ENCODE measurements around the gene NCDN.

NCDN gene

DNA sequence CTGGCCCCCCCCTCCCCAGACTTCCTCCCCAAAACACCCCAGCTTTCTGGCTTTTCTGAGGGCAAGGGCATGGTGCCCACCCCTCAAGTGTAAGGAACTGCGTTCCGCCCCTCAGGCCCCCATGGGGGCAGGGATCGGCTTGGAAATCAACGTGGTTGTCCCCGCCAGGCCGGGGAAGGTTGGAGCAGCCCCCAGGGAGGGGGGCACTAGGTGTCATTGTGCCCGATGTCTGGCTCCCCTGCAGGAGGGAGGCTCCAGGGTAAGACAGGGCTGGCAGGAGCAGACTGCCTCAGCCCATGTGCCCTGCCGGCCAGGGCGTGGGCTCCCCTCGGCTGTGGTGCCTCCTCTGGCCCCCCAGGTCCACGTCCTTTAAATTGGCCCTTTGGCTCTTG lies 8.1 kb downstream of the NCDN start:
- no peak overlapping the region for H3K27ac ChIP-seq
- no peaks in the 10 kb centered on the region for H3K79me2 ChIP-seq
- H3K9ac ChIP-seq = no peak overlapping the region

DNA sequence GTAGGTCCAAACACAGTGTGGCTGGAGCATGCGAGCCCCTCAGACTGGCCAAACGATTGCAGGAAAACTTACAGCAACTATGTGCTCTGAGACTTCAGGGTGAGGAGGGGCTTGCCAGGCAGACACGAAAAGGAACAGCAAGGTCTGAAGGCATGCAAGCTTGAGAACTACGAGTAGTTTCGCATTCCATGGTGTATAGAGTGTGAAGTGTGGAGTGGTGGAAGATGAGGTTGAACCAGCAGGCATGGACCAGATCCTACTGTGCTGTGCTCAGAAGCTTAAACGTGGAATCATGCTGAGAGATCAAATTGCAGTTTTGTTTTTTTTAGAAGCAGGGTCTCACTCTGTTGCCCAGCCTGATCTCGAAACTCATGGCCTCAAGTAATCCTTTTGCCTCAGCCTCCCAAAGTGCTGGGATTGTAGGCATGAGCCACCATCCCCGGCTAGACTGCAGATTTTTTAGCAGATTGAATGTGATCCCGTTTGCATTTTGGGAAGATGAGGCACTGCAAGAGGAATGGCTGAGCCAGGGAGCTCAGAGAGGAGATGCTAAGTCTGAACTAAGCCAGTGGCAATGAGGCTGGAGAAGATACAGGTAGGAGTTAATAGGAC lies 10.5 kb downstream of the NCDN start:
- no peaks in the 10 kb centered on the region for H3K79me2 ChIP-seq
- H3K4me2 ChIP-seq (ENCODE audit: low read length) = no peak overlapping the region
- H3K27me3 ChIP-seq (ENCODE audit: control insufficient read depth, insufficient read depth, low read length) = no peaks in the 10 kb centered on the region
- H3K36me3 ChIP-seq (ENCODE audit: control insufficient read depth, insufficient read depth, low read length) = no peaks in the 10 kb centered on the region
- H3K9ac ChIP-seq = no peak overlapping the region
- H3K27ac ChIP-seq = no peak overlapping the region
- H3K4me3 ChIP-seq (ENCODE audit: low read depth, low read length) = no peak overlapping the region
- TF ChIP-seq, protein P1, sequence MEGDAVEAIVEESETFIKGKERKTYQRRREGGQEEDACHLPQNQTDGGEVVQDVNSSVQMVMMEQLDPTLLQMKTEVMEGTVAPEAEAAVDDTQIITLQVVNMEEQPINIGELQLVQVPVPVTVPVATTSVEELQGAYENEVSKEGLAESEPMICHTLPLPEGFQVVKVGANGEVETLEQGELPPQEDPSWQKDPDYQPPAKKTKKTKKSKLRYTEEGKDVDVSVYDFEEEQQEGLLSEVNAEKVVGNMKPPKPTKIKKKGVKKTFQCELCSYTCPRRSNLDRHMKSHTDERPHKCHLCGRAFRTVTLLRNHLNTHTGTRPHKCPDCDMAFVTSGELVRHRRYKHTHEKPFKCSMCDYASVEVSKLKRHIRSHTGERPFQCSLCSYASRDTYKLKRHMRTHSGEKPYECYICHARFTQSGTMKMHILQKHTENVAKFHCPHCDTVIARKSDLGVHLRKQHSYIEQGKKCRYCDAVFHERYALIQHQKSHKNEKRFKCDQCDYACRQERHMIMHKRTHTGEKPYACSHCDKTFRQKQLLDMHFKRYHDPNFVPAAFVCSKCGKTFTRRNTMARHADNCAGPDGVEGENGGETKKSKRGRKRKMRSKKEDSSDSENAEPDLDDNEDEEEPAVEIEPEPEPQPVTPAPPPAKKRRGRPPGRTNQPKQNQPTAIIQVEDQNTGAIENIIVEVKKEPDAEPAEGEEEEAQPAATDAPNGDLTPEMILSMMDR (IDR thresholded peaks at IDR 0.05) = no peak
- H2AFZ ChIP-seq = no peak overlapping the region
- H3K9me3 ChIP-seq (ENCODE audit: control insufficient read depth, low read length) = no peaks in the 10 kb centered on the region
- no peaks in the 10 kb centered on the region for H3K4me1 ChIP-seq

More for the DNA sequence above, 8.1 kb downstream of the NCDN start:
- H3K27me3 ChIP-seq (ENCODE audit: control insufficient read depth, insufficient read depth, low read length) = no peaks in the 10 kb centered on the region
- H3K36me3 ChIP-seq (ENCODE audit: control insufficient read depth, insufficient read depth, low read length) = no peaks in the 10 kb centered on the region
- H3K4me3 ChIP-seq (ENCODE audit: low read depth, low read length) = no peak overlapping the region
- H2AFZ ChIP-seq = no peak overlapping the region
- TF ChIP-seq, protein P1 (IDR thresholded peaks at IDR 0.05) = no peak
- no peaks in the 10 kb centered on the region for H3K4me1 ChIP-seq
- H3K9me3 ChIP-seq (ENCODE audit: control insufficient read depth, low read length) = no peaks in the 10 kb centered on the region
- no peak overlapping the region for H3K4me2 ChIP-seq (ENCODE audit: low read length)

DNA sequence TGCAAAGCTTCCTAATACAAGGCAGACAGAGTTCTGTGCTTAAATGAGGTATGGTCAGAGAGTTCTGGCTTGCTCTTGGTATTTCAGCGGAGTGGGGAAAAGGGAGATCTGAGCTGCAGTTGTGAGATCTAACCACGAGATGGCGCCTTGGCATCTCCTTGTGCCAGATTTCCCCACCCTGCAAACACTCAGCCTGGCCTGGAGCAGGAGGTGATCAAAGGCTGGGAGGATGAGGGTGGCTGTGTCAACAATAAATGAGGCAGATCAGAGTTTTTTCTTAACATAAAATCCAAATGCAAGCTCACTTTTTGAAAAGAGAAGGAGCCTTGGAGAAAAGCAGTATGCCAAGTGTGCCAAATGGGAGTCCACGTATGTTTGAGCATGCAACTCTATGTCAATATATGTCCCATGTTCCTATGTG lies 11.4 kb downstream of the NCDN start:
- no peak overlapping the region for H3K9ac ChIP-seq

DNA sequence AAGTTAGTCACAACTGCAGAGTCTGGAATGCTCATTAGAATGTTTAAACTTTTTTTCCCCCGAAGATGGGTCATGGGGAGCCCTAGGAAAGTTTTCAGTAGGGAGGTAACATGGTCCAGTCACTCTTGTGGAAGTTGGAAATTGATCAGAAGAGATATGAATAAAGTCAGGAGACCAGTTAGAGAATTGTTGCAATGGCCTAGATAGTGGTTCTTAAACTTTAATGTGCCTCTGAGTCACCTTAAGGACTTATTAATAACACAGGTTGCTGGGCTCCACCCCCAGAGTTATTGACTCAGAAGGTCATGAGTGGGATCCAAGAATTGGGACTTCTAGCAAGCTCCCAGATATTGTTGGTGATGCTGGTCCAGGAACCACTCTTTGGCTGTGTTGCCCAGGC lies 12.3 kb downstream of the NCDN start:
- no peaks in the 10 kb centered on the region for H3K9me3 ChIP-seq (ENCODE audit: control insufficient read depth, low read length)
- no peaks in the 10 kb centered on the region for H3K4me1 ChIP-seq
- no peak overlapping the region for H3K4me3 ChIP-seq (ENCODE audit: low read depth, low read length)
- H3K27me3 ChIP-seq (ENCODE audit: control insufficient read depth, insufficient read depth, low read length) = no peaks in the 10 kb centered on the region
- H3K79me2 ChIP-seq = no peaks in the 10 kb centered on the region
- H3K4me2 ChIP-seq (ENCODE audit: low read length) = no peak overlapping the region
- no peak overlapping the region for H3K9ac ChIP-seq
- H3K27ac ChIP-seq = no peak overlapping the region
- TF ChIP-seq, protein P1 (IDR thresholded peaks at IDR 0.05) = no peak
- no peaks in the 10 kb centered on the region for H3K36me3 ChIP-seq (ENCODE audit: control insufficient read depth, insufficient read depth, low read length)
- H2AFZ ChIP-seq = no peak overlapping the region

More for the DNA sequence above, 11.4 kb downstream of the NCDN start:
- H3K4me3 ChIP-seq (ENCODE audit: low read depth, low read length) = no peak overlapping the region
- H3K9me3 ChIP-seq (ENCODE audit: control insufficient read depth, low read length) = no peaks in the 10 kb centered on the region
- H3K4me1 ChIP-seq = no peaks in the 10 kb centered on the region
- H3K27ac ChIP-seq = no peak overlapping the region
- H2AFZ ChIP-seq = no peak overlapping the region
- H3K27me3 ChIP-seq (ENCODE audit: control insufficient read depth, insufficient read depth, low read length) = no peaks in the 10 kb centered on the region
- H3K79me2 ChIP-seq = no peaks in the 10 kb centered on the region
- no peak overlapping the region for H3K4me2 ChIP-seq (ENCODE audit: low read length)
- no peaks in the 10 kb centered on the region for H3K36me3 ChIP-seq (ENCODE audit: control insufficient read depth, insufficient read depth, low read length)
- TF ChIP-seq, protein P1 (IDR thresholded peaks at IDR 0.05) = peak; percentile 62

DNA sequence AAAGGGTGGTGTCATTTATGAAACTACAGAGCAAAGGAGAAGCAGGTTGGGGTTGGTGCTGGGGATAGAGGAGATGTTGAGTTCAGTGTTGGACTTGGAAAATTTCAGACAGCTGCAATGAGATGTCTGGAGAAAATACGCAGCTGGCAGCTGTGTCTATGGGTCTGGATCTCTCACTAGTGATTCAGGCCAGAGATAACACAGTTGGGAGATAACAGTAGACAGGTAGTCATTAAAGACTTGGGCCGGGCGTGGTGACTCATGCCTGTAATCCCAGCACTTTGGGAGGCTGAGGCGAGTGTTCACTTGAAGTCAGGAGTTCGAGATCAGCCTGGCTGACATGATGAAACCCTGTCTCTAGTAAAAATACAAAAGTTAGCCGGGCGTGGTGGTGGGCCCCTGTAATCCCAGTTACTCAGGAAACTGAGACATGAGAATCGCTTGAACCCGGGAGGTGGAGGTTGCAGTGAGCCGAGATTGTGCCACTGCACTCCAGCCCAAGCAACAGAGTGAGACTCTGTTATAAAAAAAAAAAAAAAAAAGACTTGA lies 13.1 kb downstream of the NCDN start:
- Histone ChIP-seq H3K4me1 (no peaks in the 10 kb centered on the region), H3K9me3 (ENCODE audit: control insufficient read depth, low read length) (no peaks in the 10 kb centered on the region), H3K9ac (no peak overlapping the region), H3K79me2 (no peaks in the 10 kb centered on the region), H2AFZ (no peak overlapping the region), H3K27me3 (ENCODE audit: control insufficient read depth, insufficient read depth, low read length) (no peaks in the 10 kb centered on the region), H3K27ac (no peak overlapping the region), H3K4me2 (ENCODE audit: low read length) (no peak overlapping the region), H3K4me3 (ENCODE audit: low read depth, low read length) (no peak overlapping the region), H3K36me3 (ENCODE audit: control insufficient read depth, insufficient read depth, low read length) (no peaks in the 10 kb centered on the region)
- TF ChIP-seq, protein P1 (IDR thresholded peaks at IDR 0.05) = no peak

Data from parathyroid adenoma (tissue), 2 donors.